ENCODE data around the gene EPHA8.

The EPHA8 gene

DNA sequence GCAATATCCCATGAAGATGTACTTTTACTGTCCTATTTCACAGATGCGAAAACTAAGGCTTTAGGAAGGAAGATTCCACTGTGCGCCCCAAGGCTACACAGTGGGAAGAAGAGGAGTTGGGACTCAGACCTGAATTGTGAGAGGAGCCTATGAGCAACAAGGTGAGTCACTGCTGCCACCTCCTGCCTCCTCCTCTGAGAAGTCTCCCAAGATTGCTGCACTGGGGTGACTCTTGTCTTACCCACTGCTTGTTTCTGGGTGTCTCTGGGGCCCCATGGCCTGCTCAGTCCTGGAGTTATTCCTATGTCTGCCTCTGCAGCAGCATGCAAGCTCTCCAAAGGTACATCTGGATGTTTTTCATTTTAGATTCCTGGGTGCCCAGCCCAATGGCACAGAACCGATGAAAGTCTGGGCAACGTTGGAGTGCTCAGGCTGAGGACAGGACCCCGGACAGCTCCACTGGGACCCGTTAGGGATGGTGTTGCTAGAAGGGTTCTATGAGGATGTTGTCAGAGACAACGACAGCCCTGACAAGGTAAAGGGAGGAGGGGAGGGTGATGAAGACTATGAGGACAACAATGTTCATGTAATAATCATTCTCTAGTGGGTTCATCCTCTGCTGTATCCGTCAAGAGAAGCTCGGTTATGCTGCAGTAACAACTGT lies 62.1 kb downstream of the EPHA8 start:
- peak; percentile 17 for DNase-seq

DNA sequence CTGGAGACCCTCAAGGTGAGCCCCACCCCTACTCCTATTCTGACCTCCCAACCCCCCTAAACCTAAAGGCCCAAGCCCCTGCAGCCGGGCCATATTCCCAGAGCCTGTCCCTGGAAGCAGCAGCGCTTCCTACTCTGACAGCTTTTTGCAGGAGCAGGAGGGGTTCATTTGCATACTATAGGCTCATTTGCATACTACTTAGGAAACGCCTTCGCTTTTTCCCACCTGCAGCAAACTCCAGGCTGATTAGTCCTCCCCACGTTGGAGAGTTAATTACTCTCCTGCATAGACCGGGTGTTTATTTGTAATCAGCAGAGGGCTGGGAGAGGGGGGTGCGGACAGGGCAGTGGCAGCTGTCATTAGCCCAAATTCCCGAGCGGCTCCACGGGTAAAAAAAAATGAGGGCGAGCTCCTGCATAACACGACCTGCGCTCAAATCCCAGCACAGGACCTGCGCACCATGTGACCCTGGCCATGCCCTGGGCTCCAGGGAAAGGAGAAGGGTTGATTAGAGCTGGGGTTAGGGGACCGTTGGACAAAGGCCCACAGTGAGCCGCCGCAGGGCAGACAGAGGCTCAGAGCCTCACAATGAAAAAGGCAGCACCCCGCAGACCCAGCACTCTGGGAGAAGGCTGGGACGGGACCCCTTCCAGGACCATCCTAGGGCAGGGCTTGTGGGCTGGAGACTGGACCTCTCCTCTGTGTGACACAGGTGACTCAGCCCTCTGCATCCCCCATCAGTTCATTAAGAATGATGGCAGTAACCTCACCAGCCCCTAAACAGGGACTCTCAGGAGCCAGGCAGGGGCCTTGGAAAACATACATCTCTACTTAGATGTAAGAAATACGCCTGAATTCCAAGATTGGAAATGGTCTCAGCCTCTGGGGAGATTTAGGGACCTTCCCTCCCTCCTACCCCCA lies 63.2 kb downstream of the EPHA8 start:
- no peak for DNase-seq

DNA sequence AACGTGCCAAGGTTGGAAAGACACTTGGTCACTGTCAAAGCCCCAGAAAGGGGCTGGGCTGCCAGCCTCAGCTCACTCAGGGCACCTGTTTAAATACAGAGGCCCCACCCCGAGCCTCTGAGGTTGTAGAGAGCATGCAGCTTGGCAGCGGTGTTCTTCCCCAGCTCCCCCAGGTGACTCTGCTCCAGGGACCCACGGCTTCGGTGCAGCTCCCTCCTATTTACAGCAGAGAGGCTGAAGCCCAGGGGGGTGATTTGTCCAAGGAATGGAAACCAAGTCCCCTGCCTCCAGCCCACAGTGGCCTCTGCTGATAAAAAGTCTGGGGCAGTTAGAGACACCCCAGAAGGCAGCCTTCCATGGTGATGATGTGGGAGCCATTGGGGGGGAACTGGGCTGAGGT lies 64.0 kb downstream of the EPHA8 start:
- no peak for DNase-seq

DNA sequence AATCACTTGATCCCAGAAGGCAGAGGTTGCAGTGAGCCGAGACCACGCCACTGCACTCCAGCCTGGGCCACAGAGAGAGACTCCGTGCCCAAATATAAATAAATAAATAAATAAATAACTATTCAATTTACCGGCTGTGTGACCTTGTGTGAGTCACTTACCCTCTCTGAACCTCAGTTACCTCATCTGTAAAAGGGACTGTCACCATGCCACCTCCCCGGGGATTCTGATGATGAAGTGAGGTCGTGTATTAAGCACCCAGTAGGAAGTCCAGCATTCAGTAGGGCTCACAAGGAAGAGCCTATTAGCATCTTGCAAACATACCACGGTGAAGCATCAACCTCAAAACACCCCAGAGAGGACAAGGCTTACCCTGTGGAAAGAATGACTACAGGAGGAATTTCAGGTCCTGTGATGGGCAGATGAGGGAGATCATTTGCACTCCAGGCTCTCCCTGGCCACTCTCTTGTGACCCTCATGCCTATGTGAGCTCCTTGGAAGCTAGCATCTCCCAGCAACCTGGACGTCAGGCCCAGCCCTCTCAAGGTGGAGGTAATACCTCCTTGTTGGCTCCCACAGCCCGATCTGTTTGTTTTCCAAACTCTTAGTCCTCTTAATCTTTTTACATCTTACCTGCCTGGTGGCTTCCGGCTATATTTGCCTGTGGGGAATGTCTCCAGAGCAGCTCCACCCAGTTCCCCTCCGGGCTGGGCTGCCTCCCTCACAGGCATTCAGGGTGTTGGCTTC lies 65.6 kb downstream of the EPHA8 start:
- no peak for DNase-seq

DNA sequence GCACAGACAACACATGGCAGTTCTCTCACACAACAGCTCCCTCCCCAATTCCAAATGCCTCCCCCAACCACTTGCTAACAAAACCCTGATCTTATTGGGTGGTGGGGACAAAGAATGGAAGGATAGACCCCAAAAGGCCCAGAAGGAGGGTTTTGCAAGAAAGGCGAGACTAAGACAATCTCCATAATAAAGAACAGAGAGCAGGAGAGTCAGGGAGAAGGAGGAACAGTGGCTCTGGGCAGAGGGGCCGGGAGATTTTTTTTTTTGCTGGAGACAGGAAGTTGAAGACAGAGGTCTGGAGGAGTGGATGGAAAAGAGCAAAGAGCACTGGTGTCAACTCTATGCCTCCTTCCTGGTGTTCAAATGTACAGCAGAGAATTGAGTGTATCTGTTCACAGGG lies 66.6 kb downstream of the EPHA8 start:
- no peak for DNase-seq

DNA sequence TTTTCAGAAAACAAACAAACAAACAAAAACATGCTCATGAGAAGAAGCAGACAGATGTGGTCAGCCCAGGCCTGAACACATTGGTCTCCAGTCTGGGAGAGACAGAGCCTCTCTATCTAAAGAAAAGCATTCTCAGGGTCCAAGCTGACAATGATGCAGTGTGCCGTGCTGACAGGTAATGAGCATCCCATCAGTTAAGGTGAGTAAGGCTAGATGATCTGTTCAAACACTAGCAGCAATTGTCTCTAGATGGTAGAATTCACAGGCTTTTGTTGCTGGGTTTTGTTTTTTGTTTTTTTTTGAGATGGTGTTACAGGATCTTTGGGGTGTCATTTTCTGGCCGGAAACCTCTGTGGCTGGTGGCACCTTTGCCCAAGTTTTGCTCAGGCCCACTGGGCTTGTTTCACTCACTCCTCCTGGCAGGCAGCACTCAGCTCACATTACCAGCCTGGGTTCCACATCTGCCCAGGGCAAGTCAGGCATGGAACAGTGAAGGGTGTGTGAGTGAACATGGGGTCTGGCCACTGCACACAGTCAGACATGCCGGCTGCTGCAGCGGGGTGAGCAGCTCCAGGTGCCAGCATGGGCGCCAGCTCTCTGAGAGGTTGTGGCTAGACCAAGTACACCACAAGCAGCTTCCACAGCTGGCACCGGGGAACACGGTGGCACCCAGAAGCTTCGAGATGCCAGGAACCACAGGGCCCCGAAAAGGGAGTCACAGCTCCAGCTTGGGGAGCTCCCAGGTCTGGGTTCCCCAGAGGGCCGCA lies 70.6 kb downstream of the EPHA8 start:
- no peak for DNase-seq

DNA sequence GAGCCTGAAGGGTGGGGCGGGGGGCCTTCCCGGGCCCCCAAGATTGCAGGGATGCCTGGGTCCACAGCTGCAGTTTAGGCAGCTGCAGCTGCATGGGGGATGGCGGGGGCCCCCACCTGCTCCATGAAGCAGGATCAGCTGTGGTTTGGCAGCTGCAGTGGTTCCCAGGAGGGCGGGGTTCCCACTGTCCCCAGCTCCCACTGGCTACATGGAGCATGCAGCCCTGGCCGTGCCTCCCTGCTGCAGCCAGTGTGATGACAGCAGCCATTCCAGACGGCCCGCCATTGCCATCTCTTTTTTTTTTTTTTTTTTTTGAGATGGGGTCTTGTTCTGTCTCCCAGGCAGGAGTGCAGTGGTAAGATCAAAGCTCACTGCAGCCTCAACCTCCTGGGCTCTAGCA lies 72.1 kb downstream of the EPHA8 start:
- no peak for DNase-seq

DNA sequence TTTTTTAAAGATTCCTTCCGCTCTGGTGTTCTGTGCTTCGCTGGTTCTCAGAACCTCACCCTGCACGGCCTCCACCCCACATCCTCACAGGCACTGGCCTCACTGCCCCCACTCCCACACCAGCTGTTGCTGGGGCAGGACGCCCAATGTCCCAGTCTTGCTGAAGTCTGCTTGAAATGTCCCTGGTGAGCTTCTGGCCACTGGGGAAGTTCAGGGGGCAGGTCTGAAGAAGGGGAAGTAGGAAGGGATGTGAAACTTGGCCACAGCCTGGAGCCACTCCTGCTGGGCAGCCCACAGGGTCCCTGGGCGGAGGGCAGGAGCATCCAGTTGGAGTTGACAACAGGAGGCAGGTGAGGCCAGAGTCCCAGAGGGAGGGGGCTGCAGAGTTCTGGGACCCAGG lies 73.1 kb downstream of the EPHA8 start, which contains the start of gene C1QA:
TSS of gene C1QA (plus strand) at position 276 of the 400 bp plus-strand sequence. CDS start 989 bp downstream, outside the sequence.
- DNase-seq = no peak

DNA sequence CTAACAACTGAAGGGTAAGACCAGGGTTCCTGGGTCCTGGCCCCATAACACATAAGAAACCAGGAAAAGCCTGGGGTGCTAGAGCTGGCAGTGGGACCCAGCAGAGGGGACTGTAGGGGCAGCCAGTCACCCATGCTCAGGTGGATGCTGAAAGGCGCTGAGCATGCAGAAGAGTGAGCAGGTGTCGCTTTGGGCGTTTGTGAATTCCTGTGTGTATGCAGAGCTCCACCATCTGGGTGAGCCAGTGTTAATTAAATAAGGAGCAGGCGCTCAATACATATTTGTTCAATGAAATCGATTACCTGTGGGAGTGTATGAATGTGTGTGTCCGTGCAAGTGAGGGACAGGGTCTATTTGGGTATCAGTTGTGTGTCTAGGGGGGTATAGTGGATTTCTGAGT lies 73.6 kb downstream of the EPHA8 start:
- DNase-seq = no peak

DNA sequence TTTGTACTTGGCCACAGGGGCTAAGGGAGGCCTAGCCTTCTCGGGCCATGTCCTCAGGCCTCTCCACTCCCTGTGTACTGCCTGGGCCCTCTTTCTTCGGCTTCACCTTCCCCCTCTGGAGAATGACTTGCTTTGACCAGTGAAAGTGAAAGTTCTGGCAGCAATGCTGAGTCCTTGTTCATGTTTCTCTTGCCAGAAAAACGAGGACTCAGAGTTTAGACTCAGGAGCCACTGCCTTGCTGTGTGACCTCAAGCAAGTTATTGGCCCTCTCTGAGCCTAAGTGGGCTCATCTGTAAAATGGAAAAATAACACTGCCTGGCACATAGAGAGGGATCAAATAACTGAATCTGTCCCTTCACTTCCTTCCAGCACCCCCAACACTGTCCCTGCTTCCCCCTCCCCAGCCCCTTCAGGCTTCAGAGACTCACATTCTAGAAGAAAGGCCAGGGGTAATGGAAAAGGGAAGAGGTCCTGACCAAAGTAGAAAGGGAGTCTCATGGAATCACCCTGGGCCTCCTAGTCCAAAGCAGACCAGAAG lies 74.7 kb downstream of the EPHA8 start:
- DNase-seq = no peak

DNA sequence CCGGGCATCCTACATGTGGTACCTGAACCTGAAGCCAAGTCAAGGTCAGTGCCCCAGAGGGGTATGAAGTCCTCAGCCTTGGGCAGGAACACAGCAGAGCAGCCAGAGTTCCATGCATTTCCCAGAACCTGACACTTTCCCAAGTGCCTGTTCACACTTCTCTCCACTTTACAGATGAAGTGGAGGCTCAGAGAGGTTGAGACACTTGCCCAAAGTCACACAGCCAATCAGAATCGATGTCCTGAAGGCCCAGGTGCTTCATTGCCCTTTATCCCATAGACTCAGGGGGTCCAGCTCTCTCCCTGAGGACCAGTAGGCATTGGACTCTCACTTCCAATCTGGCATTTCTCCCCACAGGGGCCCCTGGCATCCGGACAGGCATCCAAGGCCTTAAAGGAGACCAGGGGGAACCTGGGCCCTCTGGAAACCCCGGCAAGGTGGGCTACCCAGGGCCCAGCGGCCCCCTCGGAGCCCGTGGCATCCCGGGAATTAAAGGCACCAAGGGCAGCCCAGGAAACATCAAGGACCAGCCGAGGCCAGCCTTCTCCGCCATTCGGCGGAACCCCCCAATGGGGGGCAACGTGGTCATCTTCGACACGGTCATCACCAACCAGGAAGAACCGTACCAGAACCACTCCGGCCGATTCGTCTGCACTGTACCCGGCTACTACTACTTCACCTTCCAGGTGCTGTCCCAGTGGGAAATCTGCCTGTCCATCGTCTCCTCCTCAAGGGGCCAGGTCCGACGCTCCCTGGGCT lies 75.4 kb downstream of the EPHA8 start:
- DNase-seq = no peak

DNA sequence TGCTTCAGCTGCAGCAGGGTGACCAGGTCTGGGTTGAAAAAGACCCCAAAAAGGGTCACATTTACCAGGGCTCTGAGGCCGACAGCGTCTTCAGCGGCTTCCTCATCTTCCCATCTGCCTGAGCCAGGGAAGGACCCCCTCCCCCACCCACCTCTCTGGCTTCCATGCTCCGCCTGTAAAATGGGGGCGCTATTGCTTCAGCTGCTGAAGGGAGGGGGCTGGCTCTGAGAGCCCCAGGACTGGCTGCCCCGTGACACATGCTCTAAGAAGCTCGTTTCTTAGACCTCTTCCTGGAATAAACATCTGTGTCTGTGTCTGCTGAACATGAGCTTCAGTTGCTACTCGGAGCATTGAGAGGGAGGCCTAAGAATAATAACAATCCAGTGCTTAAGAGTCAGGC lies 76.0 kb downstream of the EPHA8 start:
- peak; percentile 73 for DNase-seq

DNA sequence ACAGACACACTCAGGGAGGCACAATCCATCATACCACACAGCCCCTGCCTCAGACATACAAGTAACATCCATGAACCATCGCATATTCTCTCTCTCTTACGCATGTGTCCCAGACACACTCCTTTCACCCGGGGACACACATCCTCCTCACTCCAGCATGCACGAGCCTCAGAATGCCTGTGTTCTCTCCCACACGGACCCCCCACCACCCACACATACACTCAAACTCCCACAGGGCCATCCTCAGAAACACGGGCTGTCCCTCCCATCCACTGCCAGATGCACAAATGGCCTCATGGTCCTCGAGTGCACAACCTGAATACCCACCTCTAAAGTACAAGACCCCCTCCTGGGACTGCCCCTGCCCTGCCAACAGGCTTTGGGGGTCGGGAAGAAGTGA lies 78.0 kb downstream of the EPHA8 start:
- DNase-seq = no peak

DNA sequence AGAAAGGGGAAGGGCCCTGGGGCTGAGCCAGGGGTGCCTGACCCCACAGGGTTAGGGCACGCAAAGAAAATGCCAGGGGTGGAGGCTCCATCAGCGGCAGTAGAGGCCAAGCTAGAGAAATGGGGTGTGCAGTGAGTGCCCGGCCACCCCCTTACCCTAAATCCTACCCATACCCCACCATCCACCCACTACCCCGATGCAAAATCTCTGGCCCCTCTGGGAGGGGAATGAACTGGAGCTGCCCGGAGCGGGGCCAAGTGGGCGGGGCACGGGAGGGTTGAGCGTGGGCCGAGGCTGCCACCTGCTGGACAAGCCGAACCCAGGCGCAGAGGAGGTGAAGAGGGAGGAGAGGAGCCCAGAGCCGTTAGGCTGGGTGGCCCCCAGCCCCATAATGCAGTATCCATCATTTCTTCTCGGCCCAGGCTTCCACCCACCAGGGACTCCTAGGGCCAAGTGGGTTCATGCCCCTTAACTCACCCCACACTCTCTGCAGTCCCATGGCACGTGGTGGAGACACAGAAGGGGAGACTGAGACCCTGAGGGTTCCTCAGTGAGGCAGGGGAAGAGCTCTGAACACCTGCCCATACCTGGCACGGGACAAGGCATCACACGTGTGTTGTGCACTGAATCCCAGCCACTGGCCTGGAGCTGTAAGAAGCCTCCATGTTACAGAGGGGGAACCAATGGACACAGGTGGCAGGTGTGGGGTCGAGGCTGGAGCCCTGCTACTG lies 78.8 kb downstream of the EPHA8 start:
- peak; percentile 35 for DNase-seq

DNA sequence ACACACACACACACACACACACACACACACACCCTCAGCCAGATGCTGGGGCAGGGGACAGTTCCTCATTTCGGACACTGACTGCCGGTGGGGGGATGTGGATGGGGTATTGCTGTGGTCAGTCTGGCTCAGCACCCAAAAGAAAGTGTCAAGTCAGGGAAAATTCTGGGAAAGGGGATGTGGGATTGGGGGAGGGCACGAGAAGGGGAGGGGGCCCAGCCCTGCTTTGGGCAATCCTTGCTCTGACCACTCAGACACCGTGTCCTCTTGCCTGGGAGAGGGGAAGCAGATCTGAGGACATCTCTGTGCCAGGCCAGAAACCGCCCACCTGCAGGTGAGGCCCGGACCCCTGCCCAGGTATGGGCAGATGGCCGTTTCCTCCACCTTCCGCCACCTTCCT lies 80.1 kb downstream of the EPHA8 start, which contains the start of gene C1QC:
TSS of gene C1QC (plus strand) at position 253 of the 400 bp plus-strand sequence. CDS start 391 bp downstream, outside the sequence.
- DNase-seq = no peak

DNA sequence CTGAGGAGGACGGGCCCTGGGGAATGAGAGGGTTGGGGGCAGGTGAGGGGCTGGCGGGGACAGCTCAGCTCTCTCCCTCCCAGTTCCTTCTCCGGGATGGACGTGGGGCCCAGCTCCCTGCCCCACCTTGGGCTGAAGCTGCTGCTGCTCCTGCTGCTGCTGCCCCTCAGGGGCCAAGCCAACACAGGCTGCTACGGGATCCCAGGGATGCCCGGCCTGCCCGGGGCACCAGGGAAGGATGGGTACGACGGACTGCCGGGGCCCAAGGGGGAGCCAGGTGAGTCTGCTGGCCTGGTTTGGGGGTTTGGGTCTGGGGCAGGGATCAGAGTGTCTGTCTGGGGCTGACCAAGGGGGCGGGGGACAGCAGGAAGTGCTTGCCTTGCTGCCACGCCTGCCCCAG lies 80.6 kb downstream of the EPHA8 start:
- no peak for DNase-seq

DNA sequence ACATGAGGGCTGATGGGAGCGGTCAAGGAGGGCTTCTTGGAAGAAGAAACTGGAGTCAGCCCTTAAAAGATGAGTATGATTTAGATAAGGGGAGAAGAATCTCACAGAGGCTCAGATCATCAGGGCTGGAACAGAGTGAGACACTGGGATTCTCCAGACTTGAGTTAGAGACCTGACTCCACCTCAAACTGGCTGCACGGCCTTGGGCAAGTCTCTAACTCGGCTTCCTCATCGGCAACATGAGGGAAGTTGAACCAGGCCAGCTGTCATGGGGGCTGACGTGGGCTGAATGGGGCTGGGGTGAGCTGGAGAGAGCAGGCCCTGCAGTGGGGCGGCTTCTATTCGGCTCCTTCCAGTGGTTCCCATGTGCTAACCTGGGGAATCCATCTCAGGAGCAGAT lies 82.6 kb downstream of the EPHA8 start:
- no peak for DNase-seq

DNA sequence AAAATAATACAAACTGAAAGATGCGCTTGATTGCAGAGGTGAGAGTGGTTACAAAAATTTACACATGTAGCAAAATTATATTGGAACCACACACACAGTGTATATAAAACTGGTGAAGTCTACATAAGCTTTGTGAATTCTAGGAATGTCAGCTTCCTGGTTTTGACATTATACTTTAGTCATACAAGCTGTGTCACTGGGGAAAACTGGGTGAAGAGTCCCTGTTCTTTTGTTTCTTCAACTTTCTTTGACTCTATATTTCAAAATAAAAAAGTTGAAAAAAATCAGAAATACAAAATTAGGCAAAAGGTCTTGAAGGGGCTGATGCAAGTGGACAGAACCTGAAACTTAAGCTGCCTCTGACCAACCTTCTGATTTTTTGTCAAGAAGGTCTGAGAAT lies 83.1 kb downstream of the EPHA8 start:
- no peak for DNase-seq

DNA sequence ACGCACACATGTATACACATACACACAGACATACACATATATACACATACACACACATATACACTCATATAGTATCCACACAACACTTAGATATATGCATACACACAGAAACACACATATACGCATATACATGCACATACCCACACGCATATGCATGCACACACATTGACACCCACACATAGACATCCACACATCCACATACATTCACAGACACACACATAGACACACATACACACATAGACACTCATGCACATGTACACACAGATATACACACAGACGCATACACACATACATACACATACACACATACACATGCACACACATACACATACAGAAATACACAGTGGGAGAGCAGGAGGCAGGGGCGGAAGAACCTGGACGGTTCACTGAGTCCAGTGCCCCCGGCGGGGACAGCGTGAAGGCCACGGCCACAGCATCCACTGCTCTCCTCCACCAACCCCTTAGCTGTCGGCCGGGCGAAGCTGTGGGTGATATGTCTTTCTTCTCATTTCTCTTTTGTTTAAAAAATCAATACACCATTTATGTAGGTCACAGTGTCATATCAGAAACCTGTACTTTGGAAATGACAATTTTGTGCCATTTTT lies 86.9 kb downstream of the EPHA8 start:
- DNase-seq = no peak

All from fibroblast of upper back skin (primary cell).